ENCODE results near the gene RPL31. TPM values are rescaled to one million over a fixed set of nuclear protein-coding genes. Genes with fewer than 3 reads are reported as not detected.

RPL31 gene
- total RNA-seq, 2 donors from 2014 or later = 1,597 to 1,823 TPM

DNA sequence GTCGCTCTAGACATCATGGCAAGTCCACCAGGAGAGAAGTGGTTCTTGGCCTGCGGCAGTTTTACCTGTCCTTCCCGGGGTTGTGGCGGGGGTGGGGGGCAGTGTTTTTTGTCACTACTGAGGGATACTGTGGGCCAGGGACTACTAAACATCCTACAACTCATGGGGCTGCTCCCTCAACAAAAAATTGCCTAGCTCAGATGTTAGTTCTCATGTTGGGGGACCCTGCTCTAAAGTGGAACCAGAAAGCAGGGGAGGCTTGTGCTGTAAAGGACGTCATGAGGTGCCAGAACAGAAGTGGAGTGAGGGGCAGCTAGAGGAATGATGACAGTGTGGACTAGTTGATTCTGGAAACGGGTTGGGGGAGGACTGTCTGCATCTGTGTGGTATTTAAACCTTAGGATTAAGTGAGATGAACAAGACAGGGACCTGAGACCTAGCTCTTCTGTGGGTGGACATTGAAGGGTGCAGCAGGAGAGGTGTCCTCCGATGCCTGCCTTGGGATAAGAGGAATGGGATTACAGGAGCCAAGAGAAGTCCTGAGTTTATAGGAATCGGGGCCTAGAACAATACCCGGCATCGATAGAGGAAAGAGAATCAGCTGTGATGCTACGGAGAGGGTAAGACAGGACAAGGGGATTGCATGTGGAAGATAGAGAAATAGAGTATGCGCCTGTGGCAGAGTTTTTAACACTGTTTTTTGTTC, 2.7 kb downstream of the RPL31 start:
- H3K4me3 Mint-ChIP-seq = peak overlapping the region; percentile 98
- no peak for DNase-seq
- H3K36me3 ChIP-seq (ENCODE audit: control insufficient read depth, insufficient read depth, low read length) = peaks cover 61% of the 10 kb centered on the region
- H3K4me1 ChIP-seq (ENCODE audit: control insufficient read depth, insufficient read depth, low read length) = no peaks in the 10 kb centered on the region
- peak overlapping the region; percentile 89 for H3K27ac Mint-ChIP-seq
- H3K27me3 Mint-ChIP-seq (ENCODE audit: insufficient read depth) = peaks cover 2% of the 10 kb centered on the region
- WGBS, 2 experiments (ENCODE audit: insufficient coverage in 1 of 2, insufficient read length in 1 of 2) = 89 to 90% methylated on average over 9 to 12 of the region's 12 CpGs
- no peaks in the 10 kb centered on the region for H3K9me3 ChIP-seq (ENCODE audit: control insufficient read depth, low read length)
- H3K36me3 Mint-ChIP-seq (ENCODE audit: low read depth) = peaks cover 70% of the 10 kb centered on the region
- peaks cover 3% of the 10 kb centered on the region for H3K9me3 Mint-ChIP-seq
- H3K9ac ChIP-seq (ENCODE audit: extremely low read depth, low read length, poor library complexity, severe bottlenecking) = no peak overlapping the region
- peaks cover 27% of the 10 kb centered on the region for H3K4me1 Mint-ChIP-seq
- peak overlapping the region; percentile 97 for H3K4me3 ChIP-seq (ENCODE audit: low read length)
- no peaks in the 10 kb centered on the region for H3K27me3 ChIP-seq (ENCODE audit: control insufficient read depth, insufficient read depth, low read length, poor library complexity, severe bottlenecking)
- TF ChIP-seq, protein P1, sequence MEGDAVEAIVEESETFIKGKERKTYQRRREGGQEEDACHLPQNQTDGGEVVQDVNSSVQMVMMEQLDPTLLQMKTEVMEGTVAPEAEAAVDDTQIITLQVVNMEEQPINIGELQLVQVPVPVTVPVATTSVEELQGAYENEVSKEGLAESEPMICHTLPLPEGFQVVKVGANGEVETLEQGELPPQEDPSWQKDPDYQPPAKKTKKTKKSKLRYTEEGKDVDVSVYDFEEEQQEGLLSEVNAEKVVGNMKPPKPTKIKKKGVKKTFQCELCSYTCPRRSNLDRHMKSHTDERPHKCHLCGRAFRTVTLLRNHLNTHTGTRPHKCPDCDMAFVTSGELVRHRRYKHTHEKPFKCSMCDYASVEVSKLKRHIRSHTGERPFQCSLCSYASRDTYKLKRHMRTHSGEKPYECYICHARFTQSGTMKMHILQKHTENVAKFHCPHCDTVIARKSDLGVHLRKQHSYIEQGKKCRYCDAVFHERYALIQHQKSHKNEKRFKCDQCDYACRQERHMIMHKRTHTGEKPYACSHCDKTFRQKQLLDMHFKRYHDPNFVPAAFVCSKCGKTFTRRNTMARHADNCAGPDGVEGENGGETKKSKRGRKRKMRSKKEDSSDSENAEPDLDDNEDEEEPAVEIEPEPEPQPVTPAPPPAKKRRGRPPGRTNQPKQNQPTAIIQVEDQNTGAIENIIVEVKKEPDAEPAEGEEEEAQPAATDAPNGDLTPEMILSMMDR (conservative IDR thresholded peaks at IDR 0.05) = no peak
- no peak overlapping the region for H3K27ac ChIP-seq (ENCODE audit: low read depth, low read length)

DNA sequence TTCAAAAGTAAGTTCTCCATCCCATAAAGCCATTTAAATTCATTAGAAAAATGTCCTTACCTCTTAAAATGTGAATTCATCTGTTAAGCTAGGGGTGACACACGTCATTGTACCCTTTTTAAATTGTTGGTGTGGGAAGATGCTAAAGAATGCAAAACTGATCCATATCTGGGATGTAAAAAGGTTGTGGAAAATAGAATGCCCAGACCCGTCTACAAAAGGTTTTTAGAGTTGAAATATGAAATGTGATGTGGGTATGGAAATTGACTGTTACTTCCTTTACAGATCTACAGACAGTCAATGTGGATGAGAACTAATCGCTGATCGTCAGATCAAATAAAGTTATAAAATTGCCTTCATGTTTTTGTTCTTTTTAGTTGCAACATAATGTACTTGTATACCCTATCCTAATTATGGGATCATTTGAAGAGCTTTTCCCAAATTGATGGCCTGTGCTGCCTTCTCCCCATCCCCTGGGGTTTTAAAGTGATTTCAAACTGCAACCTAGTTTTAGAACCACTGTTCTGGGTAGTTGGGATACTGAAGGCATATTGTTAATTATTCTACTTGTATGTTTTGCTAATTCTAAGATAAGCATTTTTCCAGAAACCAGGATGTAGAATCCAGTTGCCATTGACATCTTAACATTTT, 4.1 kb downstream of the RPL31 start:
- Histone ChIP-seq H3K9ac (ENCODE audit: extremely low read depth, low read length, poor library complexity, severe bottlenecking) (no peak overlapping the region), H3K9me3 (ENCODE audit: control insufficient read depth, low read length) (no peaks in the 10 kb centered on the region), H3K36me3 (ENCODE audit: control insufficient read depth, insufficient read depth, low read length) (peaks cover 65% of the 10 kb centered on the region), H3K4me1 (ENCODE audit: control insufficient read depth, insufficient read depth, low read length) (no peaks in the 10 kb centered on the region), H3K27me3 (ENCODE audit: control insufficient read depth, insufficient read depth, low read length, poor library complexity, severe bottlenecking) (no peaks in the 10 kb centered on the region), H3K4me3 (ENCODE audit: low read length) (peak overlapping the region; percentile 13), H3K27ac (ENCODE audit: low read depth, low read length) (no peak overlapping the region)
- WGBS, 2 experiments (ENCODE audit: insufficient coverage in 1 of 2, insufficient read length in 1 of 2) = 64 to 87% methylated on average over 2 to 4 of the region's 4 CpGs
- no peak for DNase-seq
- H3K27ac Mint-ChIP-seq = no peak overlapping the region
- peaks cover 3% of the 10 kb centered on the region for H3K9me3 Mint-ChIP-seq
- peaks cover 2% of the 10 kb centered on the region for H3K27me3 Mint-ChIP-seq (ENCODE audit: insufficient read depth)
- no peak overlapping the region for H3K4me3 Mint-ChIP-seq
- H3K4me1 Mint-ChIP-seq = peaks cover 27% of the 10 kb centered on the region
- peaks cover 81% of the 10 kb centered on the region for H3K36me3 Mint-ChIP-seq (ENCODE audit: low read depth)
- TF ChIP-seq, protein P1 (conservative IDR thresholded peaks at IDR 0.05) = no peak

DNA sequence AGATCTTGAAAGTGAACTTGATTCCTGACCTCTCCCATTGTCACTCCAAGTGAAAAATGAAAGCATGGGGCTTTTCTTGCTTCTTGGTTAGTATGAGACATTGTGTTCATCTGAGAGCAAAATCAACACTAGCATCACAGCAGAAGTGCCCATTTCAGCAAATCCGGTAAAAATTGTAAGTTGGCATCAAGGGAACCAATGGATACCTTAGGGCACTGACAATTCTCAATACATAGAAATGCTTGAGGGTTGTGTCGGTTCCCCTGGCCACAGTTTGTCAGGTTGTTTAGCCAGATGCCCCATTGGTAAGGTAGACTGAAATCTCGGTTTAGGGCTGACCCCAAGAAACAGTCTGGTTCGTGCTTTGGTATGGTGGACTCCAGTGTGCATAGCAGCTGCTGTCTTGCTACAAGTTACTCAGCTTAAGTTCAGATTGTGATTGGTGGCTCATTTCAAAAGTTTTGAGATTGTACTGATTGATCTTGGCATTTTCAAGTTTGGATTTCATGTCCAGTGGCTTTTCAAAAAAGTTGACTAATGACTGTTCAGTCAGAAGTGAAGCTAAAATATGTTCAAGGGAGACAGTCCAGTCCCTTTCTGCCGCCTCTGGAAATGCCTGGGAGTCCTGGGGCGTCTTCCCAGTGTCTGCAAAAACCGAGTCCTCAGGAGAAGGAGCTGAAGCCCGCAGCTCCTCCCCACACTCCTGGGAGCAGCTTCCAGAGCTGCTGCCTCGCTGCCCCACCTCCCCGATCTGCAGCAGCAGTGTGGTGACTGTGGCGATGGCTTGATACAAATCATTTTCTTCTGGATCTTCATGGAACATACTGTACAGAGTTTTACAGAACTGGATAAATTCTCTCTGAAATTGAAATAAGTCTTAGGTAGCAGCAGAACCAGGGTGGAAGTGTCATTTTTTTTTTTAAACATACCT, 5.6 kb downstream of the RPL31 start:
- Mint-ChIP-seq H3K4me1 (peaks cover 21% of the 10 kb centered on the region), H3K27me3 (ENCODE audit: insufficient read depth) (no peaks in the 10 kb centered on the region), H3K4me3 (no peak overlapping the region), H3K36me3 (ENCODE audit: low read depth) (peaks cover 83% of the 10 kb centered on the region), H3K27ac (peak overlapping the region; percentile 23), H3K9me3 (peaks cover 3% of the 10 kb centered on the region)
- no peak overlapping the region for H3K27ac ChIP-seq (ENCODE audit: low read depth, low read length)
- peaks cover 70% of the 10 kb centered on the region for H3K36me3 ChIP-seq (ENCODE audit: control insufficient read depth, insufficient read depth, low read length)
- H3K4me3 ChIP-seq (ENCODE audit: low read length) = no peak overlapping the region
- no peaks in the 10 kb centered on the region for H3K9me3 ChIP-seq (ENCODE audit: control insufficient read depth, low read length)
- H3K9ac ChIP-seq (ENCODE audit: extremely low read depth, low read length, poor library complexity, severe bottlenecking) = no peak overlapping the region
- H3K4me1 ChIP-seq (ENCODE audit: control insufficient read depth, insufficient read depth, low read length) = no peaks in the 10 kb centered on the region
- TF ChIP-seq, protein P1 (conservative IDR thresholded peaks at IDR 0.05) = no peak
- DNase-seq = no peak
- no peaks in the 10 kb centered on the region for H3K27me3 ChIP-seq (ENCODE audit: control insufficient read depth, insufficient read depth, low read length, poor library complexity, severe bottlenecking)
- 90 to 96% methylated on average over 9 to 11 of the region's 11 CpGs for WGBS, 2 experiments (ENCODE audit: insufficient coverage in 1 of 2, insufficient read length in 1 of 2)

Data from endodermal cell (in vitro differentiated cells).